Ramos (cell line): ENCODE data around the gene STX4.

Experiments used
- in situ Hi-C: fragments of 300-500 bp; cut with MboI; formaldehyde crosslinking; loops from one replicate; pipeline ENCODE4 v1.14.3; 2022; ENCODE audit warnings: low sequenced_read_pairs; ENCODE audit not compliant: unreplicated experiment

The STX4 gene

DNA sequence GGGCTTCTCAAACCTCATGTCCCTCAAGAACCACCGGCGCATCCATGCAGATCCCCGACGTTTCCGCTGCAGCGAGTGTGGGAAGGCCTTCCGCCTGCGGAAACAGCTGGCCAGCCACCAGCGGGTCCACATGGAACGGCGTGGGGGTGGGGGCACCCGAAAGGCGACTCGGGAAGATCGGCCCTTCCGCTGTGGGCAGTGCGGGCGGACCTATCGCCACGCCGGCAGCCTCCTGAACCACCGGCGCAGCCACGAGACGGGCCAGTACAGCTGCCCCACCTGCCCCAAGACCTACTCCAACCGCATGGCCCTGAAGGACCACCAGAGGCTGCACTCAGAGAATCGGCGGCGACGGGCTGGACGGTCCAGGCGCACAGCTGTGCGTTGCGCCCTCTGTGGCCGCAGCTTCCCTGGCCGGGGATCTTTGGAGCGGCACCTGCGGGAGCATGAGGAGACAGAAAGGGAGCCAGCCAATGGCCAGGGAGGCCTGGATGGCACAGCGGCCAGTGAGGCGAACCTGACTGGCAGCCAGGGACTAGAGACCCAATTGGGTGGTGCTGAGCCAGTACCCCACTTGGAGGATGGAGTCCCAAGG lies 46.8 kb downstream of the STX4 start:
- in situ Hi-C loops, result no loop called here

DNA sequence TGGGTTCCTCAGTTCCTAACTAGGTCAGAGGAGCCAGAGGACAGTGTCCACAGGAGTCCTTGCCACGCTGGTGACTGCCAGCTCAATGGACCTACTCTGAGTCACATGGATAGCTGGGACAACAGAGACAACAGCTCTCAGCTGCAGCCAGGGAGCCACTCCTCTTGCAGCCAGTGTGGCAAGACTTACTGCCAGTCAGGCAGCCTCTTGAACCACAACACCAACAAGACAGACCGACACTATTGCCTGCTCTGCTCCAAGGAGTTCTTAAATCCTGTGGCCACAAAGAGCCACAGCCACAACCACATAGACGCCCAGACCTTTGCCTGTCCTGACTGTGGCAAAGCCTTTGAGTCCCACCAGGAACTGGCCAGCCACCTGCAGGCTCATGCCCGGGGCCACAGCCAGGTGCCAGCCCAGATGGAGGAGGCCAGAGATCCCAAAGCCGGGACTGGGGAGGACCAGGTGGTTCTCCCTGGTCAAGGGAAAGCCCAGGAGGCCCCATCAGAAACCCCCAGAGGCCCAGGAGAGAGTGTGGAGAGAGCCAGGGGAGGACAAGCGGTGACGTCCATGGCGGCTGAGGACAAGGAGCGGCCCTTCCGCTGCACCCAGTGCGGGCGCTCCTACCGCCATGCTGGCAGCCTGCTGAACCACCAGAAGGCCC lies 47.5 kb downstream of the STX4 start:
- in situ Hi-C loops, result no loop called here

DNA sequence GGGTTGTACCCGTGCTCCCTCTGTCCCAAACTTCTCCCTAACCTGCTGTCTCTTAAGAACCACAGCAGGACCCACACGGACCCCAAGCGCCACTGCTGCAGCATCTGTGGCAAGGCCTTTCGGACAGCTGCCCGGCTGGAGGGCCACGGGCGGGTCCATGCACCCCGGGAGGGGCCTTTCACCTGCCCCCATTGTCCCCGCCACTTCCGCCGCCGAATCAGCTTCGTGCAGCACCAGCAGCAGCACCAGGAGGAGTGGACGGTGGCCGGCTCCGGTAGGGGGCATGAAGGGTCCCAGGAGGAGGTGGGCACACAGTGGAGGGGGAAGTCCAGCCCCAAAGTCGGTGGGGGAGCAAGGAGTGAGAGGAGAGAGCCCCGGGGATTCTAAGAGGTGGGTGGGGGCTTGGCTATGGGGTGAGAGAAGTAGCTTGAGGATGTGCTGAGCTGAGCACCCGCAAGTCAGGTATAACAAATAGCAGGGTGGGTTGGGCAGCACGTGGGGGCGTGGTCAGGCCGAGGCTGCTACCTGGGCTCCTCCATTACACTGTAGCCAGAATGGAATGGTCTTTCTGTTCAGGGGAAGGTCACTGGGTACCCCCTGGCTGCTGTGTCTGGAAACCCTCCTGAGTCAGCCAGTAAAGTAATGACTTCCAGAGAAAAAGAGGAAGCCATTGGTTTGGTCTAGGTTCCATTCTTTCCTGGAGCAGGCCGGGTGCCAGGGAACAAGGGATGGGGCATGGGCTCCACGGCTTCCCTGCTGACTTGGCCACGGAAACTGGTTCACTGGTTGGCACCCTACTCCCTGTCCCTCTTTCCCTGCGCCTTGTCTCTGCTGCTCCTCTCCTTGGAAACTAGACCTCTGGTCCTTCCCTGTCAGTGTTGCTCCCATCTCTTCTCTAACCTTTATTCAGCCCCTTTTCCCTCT lies 48.3 kb downstream of the STX4 start:
- in situ Hi-C loops, result no loop called here

DNA sequence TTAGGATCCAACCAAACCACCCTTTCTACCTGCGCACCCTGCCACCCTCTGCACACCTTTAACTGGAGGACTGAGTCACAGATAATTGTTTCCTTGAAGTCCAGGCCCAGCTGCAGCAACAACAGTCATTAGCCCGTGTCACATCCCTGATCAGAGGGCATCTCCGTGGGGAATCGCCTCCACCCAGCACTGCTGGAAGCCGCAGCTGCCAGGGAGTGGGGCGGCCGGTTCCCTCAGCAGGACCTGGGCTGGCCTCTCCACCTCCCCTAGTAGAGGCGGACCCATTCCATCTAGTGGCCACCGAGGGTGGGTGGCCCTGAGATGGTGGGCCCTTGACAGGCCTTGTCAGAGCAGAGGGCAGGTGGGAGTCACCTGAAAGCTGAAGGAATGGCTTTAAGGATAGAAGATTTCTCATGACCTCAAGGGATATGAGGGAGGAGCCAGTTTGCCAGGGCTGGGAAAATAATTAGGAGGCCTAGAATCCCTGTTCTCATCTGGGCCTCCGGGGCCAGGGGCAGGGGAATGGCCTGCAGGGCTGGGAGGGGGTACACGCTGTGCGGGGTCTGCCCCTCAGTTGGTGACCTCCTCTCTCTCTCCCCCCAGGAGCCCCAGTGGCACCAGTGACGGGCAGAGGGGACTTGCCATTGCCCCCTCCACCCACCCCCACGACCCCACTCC lies 49.1 kb downstream of the STX4 start:
- in situ Hi-C loops, result no loop called here

DNA sequence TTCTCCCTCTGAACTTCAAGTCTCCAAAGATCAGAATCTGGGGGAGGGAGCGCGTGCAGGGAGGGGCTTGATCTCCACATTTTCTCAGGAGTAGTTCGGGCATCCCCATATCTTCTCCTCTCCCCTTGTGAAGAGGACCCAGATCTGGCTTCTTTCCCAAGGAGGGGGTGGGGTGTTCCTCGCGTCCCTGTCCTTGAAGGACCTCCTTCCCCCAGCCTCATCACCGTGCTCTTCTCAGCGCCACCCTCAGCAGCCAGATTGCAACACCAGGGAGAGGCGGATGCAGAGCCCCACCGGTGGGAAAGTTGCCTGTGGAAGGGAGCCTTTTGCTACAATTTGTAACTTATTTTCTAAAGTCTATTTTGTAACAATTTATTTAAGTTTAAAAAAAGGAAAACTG lies 49.7 kb downstream of the STX4 start:
- in situ Hi-C loops, result no loop called here

DNA sequence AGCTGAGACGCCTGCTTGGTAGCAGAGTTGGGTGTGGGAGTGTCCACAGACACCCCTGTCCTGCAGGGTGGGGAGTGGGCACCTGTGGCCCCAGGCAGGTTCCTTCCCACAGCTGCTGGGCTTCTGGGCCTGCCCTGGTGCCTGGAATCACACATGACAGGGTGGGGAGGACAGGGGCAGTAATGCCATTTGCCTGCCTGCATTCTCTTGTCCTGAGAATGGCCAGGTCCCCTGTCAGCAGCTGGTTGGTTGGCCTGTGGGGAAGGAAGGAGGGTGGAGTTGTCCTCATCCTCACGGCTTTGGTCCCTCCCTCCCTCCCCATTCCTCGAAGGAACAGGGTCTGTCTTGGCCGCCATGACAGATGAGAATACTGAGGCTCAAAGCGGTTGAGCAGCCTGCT lies 50.2 kb downstream of the STX4 start:
- in situ Hi-C loops, result no loop called here

DNA sequence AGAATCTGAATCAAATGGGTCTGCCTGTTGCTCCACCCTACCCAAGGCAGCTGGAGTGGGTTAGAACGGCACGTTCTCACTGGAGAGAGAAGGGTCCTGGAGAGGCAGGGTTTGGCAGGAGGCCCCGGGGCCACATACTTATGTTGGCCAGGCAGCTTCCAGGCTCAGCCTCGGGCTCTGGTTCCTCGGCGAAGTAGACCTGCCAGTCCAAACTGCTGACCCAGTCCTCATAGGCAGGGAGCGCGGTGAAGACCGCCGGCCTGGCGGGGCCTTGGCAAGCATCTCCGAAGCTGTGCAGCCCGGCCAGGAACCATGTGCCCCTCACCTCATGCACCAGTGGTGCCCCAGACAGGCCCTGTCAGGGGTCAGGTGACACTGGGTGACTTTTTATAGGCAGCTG lies 50.6 kb downstream of the STX4 start:
- in situ Hi-C loops, result no loop called here

DNA sequence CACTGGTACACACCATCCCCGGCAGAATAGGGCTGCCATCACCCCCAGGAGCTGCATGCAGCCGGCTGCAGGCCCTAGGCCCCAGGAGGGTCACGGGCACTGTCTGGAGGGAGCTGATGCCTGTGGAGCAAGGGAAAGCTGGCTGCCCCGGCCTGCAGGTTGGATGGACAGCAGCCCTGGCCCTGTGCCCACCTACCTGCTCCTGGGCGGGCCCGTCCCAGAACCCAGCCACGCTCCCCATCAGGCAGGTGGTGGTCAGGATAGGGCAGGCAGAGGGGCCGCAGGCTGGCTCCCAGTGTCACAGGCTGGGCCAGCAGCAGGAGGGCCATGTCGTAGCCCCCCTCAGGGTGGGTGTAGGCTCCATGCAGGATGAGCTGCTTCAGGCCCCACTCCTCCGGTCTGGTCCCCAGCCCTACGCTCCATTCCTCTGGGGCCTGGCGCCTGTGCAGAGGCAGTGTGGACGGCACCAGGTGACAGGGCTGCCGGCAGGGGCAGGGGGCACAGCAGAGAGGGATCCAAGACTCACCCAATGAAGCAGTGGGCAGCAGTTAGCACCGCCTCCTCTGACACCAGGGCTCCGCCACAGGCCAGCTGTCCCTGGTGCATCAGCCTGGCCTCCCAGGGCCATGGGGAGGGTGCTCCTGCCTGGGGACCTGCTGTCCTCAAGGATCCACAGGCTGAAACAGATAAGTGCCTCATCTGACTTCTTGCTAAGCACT lies 51.4 kb downstream of the STX4 start:
- in situ Hi-C loops, result no loop called here

DNA sequence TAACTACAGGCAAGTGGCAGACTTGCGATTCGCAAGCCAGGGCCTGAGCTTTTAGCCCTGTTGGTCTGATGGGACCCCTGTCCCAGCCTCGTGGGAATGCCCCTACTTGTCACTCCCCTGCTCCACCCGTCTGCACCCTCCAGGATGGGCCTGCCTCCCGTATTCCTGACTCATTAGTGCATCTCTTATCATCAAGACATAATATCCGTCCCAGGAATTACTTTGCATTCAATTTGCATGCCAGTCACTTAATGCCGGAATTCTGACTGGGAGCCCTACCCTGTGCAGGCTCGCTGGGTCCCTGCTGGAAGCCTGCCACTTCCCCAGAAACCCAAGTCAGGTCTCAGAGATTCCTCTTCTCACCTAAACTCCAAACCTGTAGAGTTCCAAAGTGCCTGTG lies 52.1 kb downstream of the STX4 start:
- in situ Hi-C loops, result no loop called here

DNA sequence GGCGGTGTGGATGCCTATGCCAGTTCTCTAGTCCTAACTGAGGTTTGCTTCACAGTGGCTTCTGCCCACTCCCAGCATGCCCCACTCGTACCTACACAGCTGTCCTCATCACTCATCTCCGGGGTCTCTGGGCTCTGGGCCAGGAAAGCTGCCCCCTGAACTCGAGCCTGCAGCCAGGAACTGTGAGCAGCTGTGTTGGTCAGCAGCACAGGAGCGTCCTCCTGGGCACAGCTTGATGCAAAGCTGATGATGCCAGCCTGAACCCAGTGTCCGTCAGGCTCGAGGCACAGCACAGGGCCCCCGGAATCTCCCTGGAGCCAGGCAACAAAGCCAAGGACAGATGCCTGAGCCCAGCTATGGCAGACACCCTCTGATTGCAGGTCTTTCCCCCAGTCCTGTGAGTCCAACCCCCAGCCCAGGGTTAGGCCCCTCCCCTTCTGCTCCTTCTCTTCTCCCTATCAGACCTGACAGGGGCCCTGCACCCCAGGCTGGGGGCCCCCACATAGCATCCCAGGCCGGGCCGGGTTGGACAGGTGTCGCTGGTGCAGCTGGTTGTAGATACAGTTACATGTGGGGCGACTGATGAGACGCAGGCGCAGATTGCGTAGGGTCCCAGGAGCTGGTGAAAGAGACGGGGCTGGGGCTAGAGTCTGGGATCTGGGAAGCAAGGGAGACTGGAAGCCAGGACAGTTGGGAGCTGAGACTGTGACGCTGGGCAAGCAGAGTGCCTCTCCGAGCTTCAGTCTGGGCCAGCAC lies 52.7 kb downstream of the STX4 start:
- in situ Hi-C loops, result no loop called here

DNA sequence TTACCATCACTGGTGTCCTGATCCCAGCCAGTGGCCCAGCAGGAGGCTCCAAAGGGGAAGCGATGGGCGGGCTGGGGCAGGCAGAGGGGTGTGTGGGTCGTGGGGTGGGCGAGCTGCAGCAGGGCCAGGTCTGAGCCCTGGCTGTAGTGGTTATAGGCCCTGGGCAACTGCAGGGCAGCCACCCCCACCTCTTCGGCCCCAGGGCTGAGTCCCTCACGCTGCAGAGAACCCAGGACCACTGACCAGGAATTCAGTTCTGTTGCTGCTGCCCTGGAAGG lies 53.2 kb downstream of the STX4 start:
- in situ Hi-C loops, result no loop called here

DNA sequence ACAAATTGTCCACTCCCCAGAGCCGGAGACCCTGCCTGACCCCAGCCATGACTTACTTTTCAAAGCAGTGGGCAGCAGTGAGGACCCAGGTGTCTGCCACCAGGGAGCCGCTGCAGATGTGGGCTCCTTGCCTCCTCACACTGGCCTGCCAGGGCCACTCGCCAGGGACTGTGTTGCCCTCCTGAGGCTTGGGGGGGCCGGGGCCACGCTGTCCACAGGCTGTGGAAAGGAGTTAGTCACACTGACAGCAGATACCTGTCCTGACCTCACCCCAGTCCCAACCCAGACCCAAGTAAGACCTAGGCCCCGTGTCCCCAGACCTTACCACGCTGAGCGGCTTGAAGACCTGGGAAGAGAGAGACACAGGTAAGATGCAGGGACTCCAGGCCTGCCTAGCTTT lies 54.1 kb downstream of the STX4 start:
- in situ Hi-C loops, result no loop called here

DNA sequence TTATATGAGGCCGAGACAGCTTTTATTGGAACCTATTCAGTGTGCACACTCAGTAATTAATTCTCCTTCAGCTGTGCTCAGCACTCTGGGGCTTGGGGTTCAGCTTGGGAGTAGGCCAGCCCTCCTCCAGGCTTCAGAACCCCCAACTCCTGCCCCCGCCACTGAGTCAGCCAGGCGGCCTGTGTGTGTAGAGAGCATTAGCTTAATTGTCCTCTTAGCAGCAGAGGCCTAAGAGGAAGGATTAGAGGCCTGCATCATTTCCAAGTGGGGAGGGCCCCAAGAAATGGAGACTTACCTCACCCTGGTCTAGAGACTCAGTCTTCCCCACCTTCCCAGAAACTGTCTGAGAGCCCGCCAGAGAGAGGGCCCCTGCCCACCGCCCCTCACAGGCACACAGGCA lies 54.6 kb downstream of the STX4 start:
- in situ Hi-C loops, result no loop called here

DNA sequence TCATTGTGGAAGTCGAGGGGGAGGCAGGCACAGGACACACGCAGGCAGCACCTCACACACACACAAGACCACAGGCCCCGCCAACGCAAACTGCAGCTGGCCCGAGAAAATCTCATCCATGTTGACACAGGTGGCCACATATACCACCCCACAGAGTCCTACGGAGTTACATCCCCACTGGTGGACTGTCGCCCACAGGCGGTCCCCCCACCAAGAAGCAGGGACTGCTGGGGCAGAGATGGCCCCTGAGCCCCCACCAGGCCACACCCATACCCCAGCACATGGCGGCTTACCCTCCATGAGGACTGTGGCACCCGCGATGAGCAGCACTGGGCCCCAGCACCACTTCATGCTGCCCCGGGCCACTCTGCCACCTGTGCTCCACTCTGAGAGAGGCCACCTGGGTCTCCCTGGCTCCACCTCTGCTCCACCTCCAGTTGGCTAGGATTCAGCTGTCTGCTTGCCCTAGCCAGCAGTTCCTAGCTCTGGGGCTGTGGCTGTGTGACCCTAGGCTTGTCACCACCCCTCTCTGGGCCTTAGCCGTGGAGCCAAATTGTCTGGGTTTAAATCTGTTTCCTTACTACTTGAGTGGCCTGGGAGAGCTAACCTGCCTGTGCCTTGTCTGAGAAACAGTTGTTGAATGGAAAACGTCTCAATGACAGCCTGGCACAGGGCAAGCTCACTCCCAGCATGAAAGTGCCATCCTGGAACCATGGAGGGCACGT lies 55.3 kb downstream of the STX4 start, which contains the start of gene PRSS53:
Gene PRSS53, minus strand, starts transcription at position 485 of the 725 bp plus-strand sequence. Its CDS starts 134 bp downstream, at position 351.
- in situ Hi-C loops, result no loop called here

DNA sequence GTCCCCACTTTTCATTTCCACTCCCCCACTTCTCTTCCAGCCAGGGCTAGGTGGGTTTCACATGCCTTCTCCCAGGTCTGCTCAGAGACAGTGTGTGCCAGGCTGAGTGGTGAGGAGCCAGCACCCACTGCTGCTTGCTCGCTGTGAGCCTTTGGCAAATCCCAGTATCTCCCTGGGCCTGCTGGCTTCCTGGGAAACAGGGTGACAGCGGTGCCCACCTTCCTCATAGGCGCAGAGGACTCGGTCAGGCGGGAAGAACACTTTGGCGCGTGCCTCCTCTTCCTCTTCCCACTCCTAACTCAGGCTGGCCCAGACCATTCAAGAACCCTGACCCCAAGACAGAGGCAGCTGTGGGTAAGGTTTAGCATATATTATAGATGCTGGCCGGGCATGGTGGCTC lies 55.8 kb downstream of the STX4 start:
- in situ Hi-C loops, result no loop called here
